Activated T-cell treated with anti-CD3 and anti-CD28 coated beads, Interleukin-2, amount 50 U/mL, for 4 hours (primary cell): ENCODE measurements around the gene PPFIBP1. TPM values are rescaled to one million over a fixed set of nuclear protein-coding genes. Genes with fewer than 3 reads are reported as not detected.

ENCODE experiments used
- ATAC-seq, 2 donors: fragments of 200-7000 bp; cut with Tn5 transposase; one replicate each; pipeline ENCODE4 v1.10.0; 2021
- DNase-seq: peaks from one replicate; pipeline ENCODE4 v3.0.0-alpha.2; 2020
- H3K27me3 Mint-ChIP-seq: one replicate; pipeline ENCODE4 v1.8.0; 2021; ENCODE audit warnings: low read depth, mixed read lengths
- H3K36me3 Mint-ChIP-seq: one replicate; pipeline ENCODE4 v1.8.0; 2022; ENCODE audit warnings: mixed read lengths; ENCODE audit not compliant: insufficient read depth
- H3K4me1 Mint-ChIP-seq: one replicate; pipeline ENCODE4 v1.8.0; 2021; ENCODE audit warnings: low read depth, mixed read lengths
- H3K4me3 Mint-ChIP-seq: one replicate; pipeline ENCODE4 v1.8.0; 2021; ENCODE audit warnings: mild to moderate bottlenecking, moderate library complexity, mixed read lengths
- H3K9me3 Mint-ChIP-seq: one replicate; pipeline ENCODE4 v1.8.0; 2021; ENCODE audit warnings: mixed read lengths
- total RNA-seq, 3 donors: library from RNA; stranded (reverse); gene quantifications; one replicate each; pipeline ENCODE4 v1.2.1, GENCODE V29; 2021

The PPFIBP1 gene
- total RNA-seq, 3 donors from 2014 or later = 7.4 to 11.6 (median 10.9) TPM

DNA sequence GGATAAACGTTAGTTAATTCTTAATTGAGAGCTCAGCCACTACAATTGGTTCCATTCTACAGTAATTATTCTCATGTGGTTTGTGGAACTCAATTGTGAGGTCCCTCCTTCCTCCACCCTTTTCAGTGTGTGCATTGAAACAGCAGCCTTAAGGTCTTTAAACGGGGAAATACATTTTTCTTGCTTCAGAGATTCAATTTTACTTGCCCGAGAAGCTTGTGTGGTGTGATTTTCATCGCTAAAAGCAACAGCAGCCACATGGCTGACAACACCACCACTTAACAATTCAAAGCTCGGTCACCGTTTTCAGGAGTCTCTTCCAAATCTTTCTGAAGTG is 733 bp upstream of the PPFIBP1 start:
- DNase-seq (no peak), ATAC-seq (peak in 1 of 2 donors; percentile 2)
- H3K4me3 Mint-ChIP-seq = peak overlapping the region; percentile 95
- H3K27me3 Mint-ChIP-seq = peaks cover 13% of the 10 kb centered on the region
- H3K4me1 Mint-ChIP-seq = peaks cover 33% of the 10 kb centered on the region
- H3K36me3 Mint-ChIP-seq = no peaks in the 10 kb centered on the region
- H3K9me3 Mint-ChIP-seq = no peaks in the 10 kb centered on the region

DNA sequence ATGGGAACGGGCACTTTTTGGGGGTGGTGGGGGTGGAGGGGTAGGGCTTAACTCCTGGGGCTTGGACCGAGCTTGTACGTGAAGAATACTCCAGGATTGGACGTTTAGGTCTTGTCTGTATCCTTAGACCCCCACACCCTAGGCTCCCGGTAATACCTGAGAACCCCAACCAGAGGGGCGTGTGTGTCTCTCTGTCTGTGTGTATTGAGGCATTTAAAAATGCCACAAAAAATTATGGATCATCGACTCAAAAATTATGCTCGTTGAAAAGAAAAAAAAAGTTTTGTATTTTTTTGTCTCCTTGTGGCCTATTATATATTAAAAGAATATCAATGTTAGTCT is 459 bp downstream of the PPFIBP1 start:
- ATAC-seq (peak in 1 of 2 donors; percentile 9), DNase-seq (no peak)
- H3K4me3 Mint-ChIP-seq = peak overlapping the region; percentile 95
- H3K4me1 Mint-ChIP-seq = peaks cover 33% of the 10 kb centered on the region
- H3K27me3 Mint-ChIP-seq = peaks cover 10% of the 10 kb centered on the region
- H3K9me3 Mint-ChIP-seq = no peaks in the 10 kb centered on the region
- H3K36me3 Mint-ChIP-seq = no peaks in the 10 kb centered on the region

DNA sequence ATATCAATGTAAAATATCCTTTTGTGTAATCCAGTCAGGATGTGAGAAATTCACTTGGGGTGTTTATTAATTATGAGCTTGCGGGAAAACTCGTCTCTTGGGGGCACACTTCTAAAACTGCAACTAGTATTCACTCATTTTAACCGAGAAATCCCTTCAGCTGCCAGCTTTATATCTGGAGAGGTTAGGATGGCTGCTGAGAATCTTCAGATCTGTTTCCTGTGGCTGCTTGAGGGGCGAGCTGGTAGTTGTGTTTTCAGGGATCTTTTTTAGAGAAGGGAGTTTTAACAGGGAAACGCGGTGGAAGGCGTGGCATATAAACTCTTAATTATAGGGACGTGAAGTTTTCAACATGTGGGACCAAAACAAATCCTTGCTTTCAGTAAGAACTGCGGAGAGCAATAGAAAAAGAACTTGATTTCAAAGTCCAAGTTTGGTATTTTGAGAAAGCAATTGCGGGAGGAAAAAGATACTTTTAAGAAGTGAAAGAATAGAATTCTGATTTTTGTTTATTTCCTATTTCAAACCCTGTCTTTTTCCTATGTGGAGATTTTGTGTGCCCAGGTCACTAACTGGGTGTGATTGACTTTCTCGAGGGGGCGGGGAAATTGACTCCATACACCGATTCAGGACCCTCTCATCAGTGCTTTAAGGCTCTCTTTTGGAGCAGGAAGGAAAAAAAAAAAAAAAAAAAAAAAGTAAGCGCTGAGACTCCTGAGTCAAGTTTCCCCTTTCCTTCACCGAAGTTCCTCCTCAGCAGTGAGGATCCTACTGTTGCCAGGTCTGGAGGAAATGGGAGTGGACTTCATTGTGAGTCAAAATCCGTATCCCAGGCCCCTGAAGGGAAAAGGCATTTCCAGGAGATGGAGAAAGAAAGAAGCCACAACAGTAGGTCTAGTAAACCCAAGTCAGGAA is 1.1 kb downstream of the PPFIBP1 start:
- Mint-ChIP-seq H3K4me1 (peaks cover 35% of the 10 kb centered on the region), H3K36me3 (no peaks in the 10 kb centered on the region), H3K27me3 (peaks cover 8% of the 10 kb centered on the region), H3K4me3 (peak overlapping the region; percentile 95), H3K9me3 (no peaks in the 10 kb centered on the region)
- DNase-seq (no peak), ATAC-seq (no peak)

DNA sequence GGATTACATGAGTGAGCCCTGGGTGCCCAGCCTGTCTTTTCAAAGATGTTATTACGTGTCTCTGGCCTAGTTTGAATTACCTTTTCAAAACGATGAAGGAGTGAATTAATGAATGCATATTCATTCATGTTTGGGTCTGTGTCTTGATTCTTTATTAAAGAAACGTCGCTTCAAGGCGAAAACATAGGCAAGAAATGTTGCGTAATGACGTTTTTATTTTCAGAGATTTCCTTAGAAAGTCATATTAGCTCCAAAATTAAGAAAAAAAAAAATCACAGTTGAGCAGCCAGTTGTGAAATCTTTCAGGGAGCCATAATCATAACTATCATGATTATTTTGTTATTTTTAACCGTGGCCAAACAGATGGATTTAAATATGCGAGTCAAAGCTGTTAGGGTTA is 3.5 kb downstream of the PPFIBP1 start:
- DNase-seq (no peak), ATAC-seq (no peak)
- no peaks in the 10 kb centered on the region for H3K36me3 Mint-ChIP-seq
- peaks cover 3% of the 10 kb centered on the region for H3K27me3 Mint-ChIP-seq
- peaks cover 31% of the 10 kb centered on the region for H3K4me1 Mint-ChIP-seq
- H3K4me3 Mint-ChIP-seq = no peak overlapping the region
- H3K9me3 Mint-ChIP-seq = no peaks in the 10 kb centered on the region

DNA sequence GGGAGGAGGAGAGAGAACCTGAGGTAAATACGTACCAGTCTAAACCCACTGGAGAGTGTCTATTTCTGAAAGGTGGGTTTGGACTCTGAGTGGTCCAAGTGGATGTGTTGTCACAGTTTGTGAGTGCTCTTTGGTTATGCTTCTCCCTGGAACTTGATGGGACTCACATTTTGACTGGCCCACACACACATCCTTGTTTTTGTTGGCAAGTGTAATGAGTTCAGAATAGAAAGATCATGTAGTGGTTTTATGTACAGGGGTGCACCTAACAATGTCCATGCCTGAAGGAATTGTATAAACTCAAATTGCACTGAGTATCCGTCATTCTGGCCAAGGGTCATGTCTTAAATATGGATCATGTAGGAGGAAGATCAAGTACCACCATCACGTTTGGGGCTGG is 4.8 kb downstream of the PPFIBP1 start:
- Mint-ChIP-seq H3K4me1 (peaks cover 25% of the 10 kb centered on the region), H3K27me3 (peaks cover 3% of the 10 kb centered on the region), H3K4me3 (no peak overlapping the region), H3K36me3 (no peaks in the 10 kb centered on the region), H3K9me3 (no peaks in the 10 kb centered on the region)
- DNase-seq (no peak), ATAC-seq (no peak)

DNA sequence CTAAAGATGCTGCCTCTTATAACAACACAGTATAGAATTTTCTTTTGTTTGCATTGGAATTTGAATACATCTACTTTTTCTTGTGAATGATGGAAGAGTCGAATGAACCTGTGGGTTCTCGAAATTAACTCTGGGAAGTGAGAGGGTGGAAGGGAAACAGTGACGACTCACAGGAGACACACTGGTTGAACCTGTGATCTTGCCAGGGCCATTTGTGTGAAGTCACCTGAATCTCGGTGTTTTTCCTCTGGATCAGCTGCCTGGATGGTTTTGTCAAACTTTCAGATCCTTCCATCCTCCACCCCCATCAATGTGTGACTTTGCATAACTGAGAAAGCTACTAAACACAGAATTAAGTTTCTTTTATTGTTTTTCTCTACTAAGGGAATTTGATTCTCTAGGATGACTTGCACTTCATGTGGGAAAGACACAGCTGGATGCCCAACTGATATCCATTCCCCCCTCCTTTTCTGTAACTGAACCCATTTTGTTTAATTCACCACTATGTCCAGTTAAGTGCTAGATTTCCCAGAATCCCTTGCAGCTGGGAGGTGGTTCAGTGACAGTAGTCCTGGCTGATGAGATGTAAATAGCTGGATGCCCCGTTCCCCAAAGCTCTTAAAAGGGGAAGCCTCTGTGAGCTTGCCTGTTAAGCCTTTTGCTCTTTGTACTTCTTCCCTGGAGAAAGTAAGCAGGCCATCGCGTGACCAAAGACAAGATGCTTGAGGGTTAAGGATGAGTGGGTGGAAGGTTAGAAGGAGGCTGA is 6.3 kb downstream of the PPFIBP1 start:
- Mint-ChIP-seq H3K27me3 (peaks cover 3% of the 10 kb centered on the region), H3K4me3 (no peak overlapping the region), H3K4me1 (peaks cover 28% of the 10 kb centered on the region), H3K9me3 (no peaks in the 10 kb centered on the region), H3K36me3 (no peaks in the 10 kb centered on the region)
- DNase-seq = no peak
- ATAC-seq = no peak

DNA sequence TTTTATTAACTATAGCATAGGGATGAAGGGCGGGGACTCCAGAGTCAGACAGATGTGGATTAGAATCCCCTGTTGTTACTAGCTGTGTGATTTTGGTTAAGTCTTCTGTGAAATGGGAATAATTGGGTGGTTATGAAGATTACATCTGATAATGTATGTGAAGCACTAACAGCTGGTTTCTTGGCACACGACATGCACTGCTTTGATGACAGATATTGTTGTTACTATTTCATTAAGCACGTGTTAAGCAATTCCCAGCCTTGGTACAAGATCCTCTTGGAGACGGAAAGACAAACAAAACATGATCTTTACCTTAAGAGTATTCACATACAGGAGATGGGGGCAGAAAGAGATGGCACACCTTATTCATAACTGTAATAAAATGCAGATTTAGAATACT is 7.9 kb downstream of the PPFIBP1 start:
- Mint-ChIP-seq H3K4me3 (no peak overlapping the region), H3K36me3 (no peaks in the 10 kb centered on the region), H3K9me3 (no peaks in the 10 kb centered on the region), H3K27me3 (no peaks in the 10 kb centered on the region), H3K4me1 (peaks cover 25% of the 10 kb centered on the region)
- no peak for ATAC-seq
- DNase-seq = no peak

DNA sequence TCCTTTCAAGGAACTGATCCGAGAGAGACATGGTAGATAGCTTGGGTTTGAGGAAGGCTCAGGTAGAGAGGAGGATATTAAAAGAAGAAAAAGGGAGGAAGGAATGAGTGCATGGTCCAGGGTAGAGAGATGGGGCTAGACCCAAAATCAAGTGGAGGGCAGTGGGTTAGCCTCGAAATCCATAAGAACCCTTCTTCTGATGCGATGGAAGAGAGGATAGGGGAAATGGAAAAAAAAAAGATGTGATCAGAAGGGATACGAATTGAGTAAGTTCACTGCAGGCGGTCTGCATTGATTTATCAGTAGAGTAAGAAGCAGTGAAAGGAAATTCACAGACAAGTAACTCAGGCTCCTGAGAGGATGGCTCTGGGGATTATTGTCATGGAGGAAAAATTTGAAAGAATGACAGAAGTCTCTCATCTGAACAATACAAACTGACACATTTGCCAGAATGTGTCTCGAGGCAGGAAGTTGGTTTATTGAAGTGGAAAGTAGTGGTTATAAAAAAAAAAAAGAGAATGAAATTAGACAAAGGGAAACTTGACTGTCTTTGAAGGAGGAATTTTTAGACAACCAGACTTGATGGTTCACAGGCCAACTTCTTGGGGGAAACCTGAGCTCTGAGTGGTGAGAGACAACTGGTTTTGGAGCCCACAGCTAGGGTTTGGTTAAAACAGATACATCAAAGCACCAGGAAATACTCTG is 10.2 kb downstream of the PPFIBP1 start:
- DNase-seq (no peak), ATAC-seq (peak; percentile 83 to 87)
- peaks cover 28% of the 10 kb centered on the region for H3K4me1 Mint-ChIP-seq
- no peaks in the 10 kb centered on the region for H3K9me3 Mint-ChIP-seq
- H3K4me3 Mint-ChIP-seq = peak overlapping the region; percentile 31
- H3K36me3 Mint-ChIP-seq = no peaks in the 10 kb centered on the region
- no peaks in the 10 kb centered on the region for H3K27me3 Mint-ChIP-seq

DNA sequence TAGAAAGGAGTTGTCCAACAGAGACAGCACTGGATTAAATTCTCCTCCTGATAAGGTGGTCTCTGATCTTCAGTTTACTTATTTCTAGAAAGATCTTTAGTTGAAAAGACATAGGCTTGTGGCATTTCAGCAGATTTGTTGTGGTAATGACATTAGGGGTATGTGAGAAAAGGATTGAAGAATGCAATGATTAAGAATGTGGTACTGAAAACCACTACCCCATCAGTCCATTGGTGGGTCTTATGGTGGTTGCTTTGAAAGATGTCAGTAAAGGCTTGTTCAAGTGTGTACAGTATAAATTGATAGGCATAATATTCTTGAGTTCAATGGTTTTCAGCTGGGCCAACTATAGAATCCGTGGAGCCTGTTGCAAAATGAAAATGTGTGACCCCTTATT is 10.8 kb downstream of the PPFIBP1 start:
- Mint-ChIP-seq H3K36me3 (no peaks in the 10 kb centered on the region), H3K4me3 (no peak overlapping the region), H3K4me1 (peaks cover 30% of the 10 kb centered on the region), H3K9me3 (no peaks in the 10 kb centered on the region), H3K27me3 (no peaks in the 10 kb centered on the region)
- ATAC-seq = peak; percentile 66 to 73
- DNase-seq = no peak

DNA sequence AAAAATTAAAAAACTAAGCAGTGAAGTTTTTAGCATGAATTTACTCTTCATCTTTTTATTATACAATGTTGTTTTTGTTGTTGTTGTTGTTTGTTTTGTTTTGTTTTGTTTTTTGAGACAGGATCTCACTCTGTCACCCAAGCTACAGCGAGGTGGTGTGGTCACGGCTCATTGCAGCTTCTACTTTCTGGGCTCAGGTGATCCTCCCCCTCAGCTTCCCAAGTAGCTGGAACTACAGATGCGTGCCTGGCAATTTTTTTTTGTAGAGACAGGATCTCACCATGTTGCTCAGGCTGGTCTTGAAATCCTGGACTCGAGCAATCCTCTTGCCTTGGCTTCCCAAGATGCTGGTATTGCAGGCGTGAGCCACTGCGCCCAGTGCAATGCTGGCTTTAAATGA is 11.3 kb downstream of the PPFIBP1 start:
- no peak for ATAC-seq
- no peak for DNase-seq
- H3K4me3 Mint-ChIP-seq = no peak overlapping the region
- no peaks in the 10 kb centered on the region for H3K9me3 Mint-ChIP-seq
- H3K4me1 Mint-ChIP-seq = peaks cover 28% of the 10 kb centered on the region
- H3K27me3 Mint-ChIP-seq = no peaks in the 10 kb centered on the region
- H3K36me3 Mint-ChIP-seq = no peaks in the 10 kb centered on the region

DNA sequence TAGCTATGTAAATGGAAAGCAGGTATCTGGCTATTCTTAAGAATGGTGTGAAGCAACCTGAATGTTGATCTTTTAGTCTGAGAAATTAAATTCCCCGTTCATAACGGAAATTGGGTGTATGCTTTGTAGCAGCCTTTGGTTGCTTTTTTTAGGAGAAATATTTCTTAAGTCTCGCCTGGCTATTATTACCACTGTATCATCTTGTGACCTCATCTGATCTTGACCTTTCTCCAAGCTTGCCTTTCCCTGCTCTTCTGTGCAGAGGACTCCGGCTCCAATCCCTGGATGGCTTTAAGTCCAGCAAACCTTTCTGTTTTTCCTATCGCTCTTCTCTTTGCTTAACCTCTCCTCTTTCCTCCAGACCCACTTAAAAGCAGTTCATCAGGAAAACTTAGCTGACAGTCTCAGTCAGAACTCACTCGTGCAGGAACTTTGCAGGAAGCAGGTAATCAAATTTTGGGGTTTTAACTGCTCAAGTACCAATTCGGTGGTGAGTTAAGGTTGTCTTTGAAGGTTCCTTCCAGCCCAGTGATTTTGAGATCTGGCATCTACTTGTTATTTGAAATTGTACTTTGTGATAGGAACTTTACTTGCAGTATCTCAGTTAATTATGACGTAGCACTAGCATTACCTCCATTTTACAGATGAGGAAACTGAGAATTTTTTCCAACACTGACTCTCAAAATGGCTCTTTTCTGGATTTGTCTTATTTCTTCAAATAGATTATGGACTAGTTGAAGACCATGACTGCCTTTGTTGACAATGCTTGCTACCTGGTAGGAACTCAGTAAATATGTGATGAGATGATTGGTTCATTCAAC is 14.1 kb downstream of the PPFIBP1 start:
- DNase-seq (no peak), ATAC-seq (no peak)
- Mint-ChIP-seq H3K36me3 (no peaks in the 10 kb centered on the region), H3K4me3 (no peak overlapping the region), H3K4me1 (peaks cover 25% of the 10 kb centered on the region), H3K9me3 (no peaks in the 10 kb centered on the region), H3K27me3 (no peaks in the 10 kb centered on the region)

DNA sequence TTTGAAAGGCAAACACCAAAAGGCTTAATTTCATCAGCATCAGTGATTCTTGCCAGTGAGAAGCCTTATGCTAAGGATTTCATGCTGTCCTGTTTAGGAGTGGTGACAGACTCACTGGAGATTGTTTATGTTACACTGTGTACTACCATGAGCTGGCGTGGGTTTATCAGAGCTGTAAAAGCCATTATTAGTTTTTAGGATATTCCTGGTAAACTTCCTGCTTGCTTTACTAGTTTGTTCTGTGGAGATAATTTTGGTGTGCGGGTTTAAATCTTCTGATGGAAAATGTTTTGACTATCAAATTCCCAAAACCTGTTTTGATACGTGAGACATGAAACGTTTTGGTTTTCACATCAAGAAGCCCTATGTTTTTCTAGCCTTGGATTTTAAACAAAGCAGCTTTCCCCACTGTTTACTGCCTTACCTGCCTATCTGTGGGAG is 15.2 kb downstream of the PPFIBP1 start:
- Mint-ChIP-seq H3K36me3 (peaks cover under 1% of the 10 kb centered on the region), H3K4me3 (no peak overlapping the region), H3K4me1 (peaks cover 16% of the 10 kb centered on the region), H3K9me3 (no peaks in the 10 kb centered on the region), H3K27me3 (peaks cover 2% of the 10 kb centered on the region)
- DNase-seq (no peak), ATAC-seq (no peak)

DNA sequence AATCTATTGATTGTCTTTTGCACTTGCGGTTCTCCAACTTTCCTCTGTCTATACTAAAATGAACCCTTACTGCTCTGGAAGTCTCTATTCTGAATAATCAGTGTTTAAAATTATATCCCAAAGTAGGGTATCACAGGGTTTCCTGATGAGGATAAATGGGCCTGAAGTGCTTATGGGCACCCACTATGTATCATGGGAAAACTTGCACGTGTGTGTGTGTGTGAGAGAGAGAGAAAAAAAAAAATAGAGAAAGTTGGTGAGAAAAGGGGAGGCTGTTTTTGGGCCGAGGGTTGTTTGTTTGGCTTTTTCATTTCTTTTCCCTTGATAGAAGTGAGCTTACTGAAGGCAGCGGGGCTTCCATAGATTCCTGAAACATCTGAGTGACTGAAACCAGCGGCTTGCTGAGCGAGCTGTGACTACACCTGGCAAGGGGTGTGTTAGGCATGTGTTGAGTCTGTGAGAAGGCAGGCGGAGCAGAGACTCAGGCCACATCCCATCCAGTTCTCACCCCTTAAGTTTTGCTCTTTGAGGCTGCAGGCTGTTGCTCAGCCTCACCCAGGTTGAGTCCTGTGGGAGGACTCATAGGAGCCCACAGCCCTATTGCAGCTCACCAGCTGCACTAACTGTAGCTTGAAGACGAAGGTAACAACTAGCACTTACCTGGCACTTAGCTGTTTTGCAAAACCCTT is 17.2 kb downstream of the PPFIBP1 start:
- no peak for ATAC-seq
- H3K36me3 Mint-ChIP-seq = peaks cover 5% of the 10 kb centered on the region
- DNase-seq = no peak
- peaks cover 4% of the 10 kb centered on the region for H3K9me3 Mint-ChIP-seq
- H3K27me3 Mint-ChIP-seq = peaks cover 7% of the 10 kb centered on the region
- no peak overlapping the region for H3K4me3 Mint-ChIP-seq
- peaks cover 5% of the 10 kb centered on the region for H3K4me1 Mint-ChIP-seq
